ENCODE results near the gene CPNE7.

Gene CPNE7

GRCh38 chr16:89639385-89639784, 63.8 kb downstream of the CPNE7 start:
- Histone ChIP-seq H3K27ac (ENCODE audit: low read depth, low read length) (no peak overlapping the region), H3K27me3 (ENCODE audit: control insufficient read depth, low read length) (peaks cover 8% of the 10 kb centered on the region; the same call in 1 of the 2 replicates), H3K4me3 (ENCODE audit: low read length) (no peak overlapping the region), H3K4me1 (ENCODE audit: control insufficient read depth, low read length) (no peaks in the 10 kb centered on the region), H3K9me3 (ENCODE audit: control insufficient read depth, insufficient read depth, low read length) (no peaks in the 10 kb centered on the region), H3K79me2 (ENCODE audit: control insufficient read depth, low read length) (no peaks in the 10 kb centered on the region), H4K20me1 (ENCODE audit: control insufficient read depth, insufficient read depth, low read depth, low read length) (0 out of 2 replicates have a peak, but pooled peaks cover 4% of the 10 kb centered on the region), H3F3A (ENCODE audit: control insufficient read depth, insufficient read depth) (no peaks in the 10 kb centered on the region), H3K4me2 (ENCODE audit: low read length) (no peak overlapping the region), H3K36me3 (ENCODE audit: control insufficient read depth, low read length) (no peaks in the 10 kb centered on the region; the same call in 1 of the 2 replicates), H3K9me2 (replicated peaks; ENCODE audit: control insufficient read depth, low read length) (no peaks in the 10 kb centered on the region)
- TF ChIP-seq, protein P1, sequence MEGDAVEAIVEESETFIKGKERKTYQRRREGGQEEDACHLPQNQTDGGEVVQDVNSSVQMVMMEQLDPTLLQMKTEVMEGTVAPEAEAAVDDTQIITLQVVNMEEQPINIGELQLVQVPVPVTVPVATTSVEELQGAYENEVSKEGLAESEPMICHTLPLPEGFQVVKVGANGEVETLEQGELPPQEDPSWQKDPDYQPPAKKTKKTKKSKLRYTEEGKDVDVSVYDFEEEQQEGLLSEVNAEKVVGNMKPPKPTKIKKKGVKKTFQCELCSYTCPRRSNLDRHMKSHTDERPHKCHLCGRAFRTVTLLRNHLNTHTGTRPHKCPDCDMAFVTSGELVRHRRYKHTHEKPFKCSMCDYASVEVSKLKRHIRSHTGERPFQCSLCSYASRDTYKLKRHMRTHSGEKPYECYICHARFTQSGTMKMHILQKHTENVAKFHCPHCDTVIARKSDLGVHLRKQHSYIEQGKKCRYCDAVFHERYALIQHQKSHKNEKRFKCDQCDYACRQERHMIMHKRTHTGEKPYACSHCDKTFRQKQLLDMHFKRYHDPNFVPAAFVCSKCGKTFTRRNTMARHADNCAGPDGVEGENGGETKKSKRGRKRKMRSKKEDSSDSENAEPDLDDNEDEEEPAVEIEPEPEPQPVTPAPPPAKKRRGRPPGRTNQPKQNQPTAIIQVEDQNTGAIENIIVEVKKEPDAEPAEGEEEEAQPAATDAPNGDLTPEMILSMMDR (IDR thresholded peaks at IDR 0.05; ENCODE audit: low read depth, low read length, poor library complexity, severe bottlenecking): no peak
- no peak for TF ChIP-seq EZH2phosphoT487 (IDR thresholded peaks at IDR 0.05; ENCODE audit: borderline replicate concordance, low read length)

- 0 out of 2 replicates have a peak, but pooled peaks cover 4% of the 10 kb centered on the region for H4K20me1 ChIP-seq (ENCODE audit: control insufficient read depth, insufficient read depth, low read depth, low read length)
- no peak overlapping the region for H3K4me3 ChIP-seq (ENCODE audit: low read length)
- TF ChIP-seq EZH2phosphoT487 (IDR thresholded peaks at IDR 0.05; ENCODE audit: borderline replicate concordance, low read length): no peak
- TF ChIP-seq, protein P1 (IDR thresholded peaks at IDR 0.05; ENCODE audit: low read depth, low read length, poor library complexity, severe bottlenecking): no peak
- H3K9me3 ChIP-seq (ENCODE audit: control insufficient read depth, insufficient read depth, low read length): no peaks in the 10 kb centered on the region
- H3K79me2 ChIP-seq (ENCODE audit: control insufficient read depth, low read length): no peaks in the 10 kb centered on the region
- H3K4me1 ChIP-seq (ENCODE audit: control insufficient read depth, low read length): no peaks in the 10 kb centered on the region
- H3K27me3 ChIP-seq (ENCODE audit: control insufficient read depth, low read length): no peaks in the 10 kb centered on the region
- H3F3A ChIP-seq (ENCODE audit: control insufficient read depth, insufficient read depth): no peaks in the 10 kb centered on the region
- H3K9me2 ChIP-seq (replicated peaks; ENCODE audit: control insufficient read depth, low read length): no peaks in the 10 kb centered on the region
- no peak overlapping the region for H3K4me2 ChIP-seq (ENCODE audit: low read length)
- H3K27ac ChIP-seq (ENCODE audit: low read depth, low read length): no peak overlapping the region
- peaks cover 16% of the 10 kb centered on the region; the same call in 1 of the 2 replicates for H3K36me3 ChIP-seq (ENCODE audit: control insufficient read depth, low read length)
Observed at GRCh38 chr16:89641458-89642119, 66.0 kb downstream of the CPNE7 start.

GRCh38 chr16:89642574-89642973, 67.0 kb downstream of the CPNE7 start:
- Histone ChIP-seq H3K79me2 (ENCODE audit: control insufficient read depth, low read length) (no peaks in the 10 kb centered on the region), H3F3A (ENCODE audit: control insufficient read depth, insufficient read depth) (no peaks in the 10 kb centered on the region), H3K27ac (ENCODE audit: low read depth, low read length) (no peak overlapping the region), H3K4me3 (ENCODE audit: low read length) (no peak overlapping the region), H3K9me2 (replicated peaks; ENCODE audit: control insufficient read depth, low read length) (no peaks in the 10 kb centered on the region), H3K4me2 (ENCODE audit: low read length) (no peak overlapping the region), H3K36me3 (ENCODE audit: control insufficient read depth, low read length) (peaks cover 21% of the 10 kb centered on the region), H3K9me3 (ENCODE audit: control insufficient read depth, insufficient read depth, low read length) (no peaks in the 10 kb centered on the region), H3K4me1 (ENCODE audit: control insufficient read depth, low read length) (no peaks in the 10 kb centered on the region), H3K27me3 (ENCODE audit: control insufficient read depth, low read length) (no peaks in the 10 kb centered on the region), H4K20me1 (ENCODE audit: control insufficient read depth, insufficient read depth, low read depth, low read length) (0 out of 2 replicates have a peak, but pooled peaks cover 4% of the 10 kb centered on the region)
- no peak for TF ChIP-seq EZH2phosphoT487 (IDR thresholded peaks at IDR 0.05; ENCODE audit: borderline replicate concordance, low read length)
- TF ChIP-seq, protein P1 (IDR thresholded peaks at IDR 0.05; ENCODE audit: low read depth, low read length, poor library complexity, severe bottlenecking): no peak

Measured in DOHH2 (cell line).